ENCODE measurements around the gene DAP.

Gene DAP

DNA sequence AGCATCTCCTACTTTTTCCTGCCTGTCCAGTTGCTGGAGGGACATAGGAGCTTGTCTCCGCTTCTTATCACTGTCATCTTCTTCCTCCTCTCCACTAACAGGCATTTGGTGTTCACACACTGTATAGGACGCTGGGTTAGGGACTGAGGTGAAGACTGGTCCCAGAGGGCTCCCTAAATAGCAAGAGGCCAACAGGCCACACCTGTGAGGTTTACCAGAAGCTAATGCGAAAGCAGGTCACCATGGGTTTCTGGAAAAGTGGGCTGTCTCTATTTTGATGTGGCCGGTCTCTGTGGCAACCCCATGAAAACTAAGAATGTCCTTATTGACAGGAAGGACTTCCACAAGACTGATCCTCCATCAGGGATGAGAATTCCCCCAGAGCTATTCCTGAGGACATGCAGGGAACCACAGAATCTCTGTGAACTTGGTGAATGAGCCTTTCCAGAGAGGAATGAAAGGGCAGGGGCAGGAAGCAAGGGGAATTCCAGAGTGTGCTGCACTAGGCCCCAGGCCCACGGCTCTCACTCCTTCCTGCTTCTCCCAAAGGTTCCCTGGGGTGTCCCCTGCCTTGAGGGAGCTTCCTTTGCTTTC is 61.7 kb downstream of the DAP start:
- no peak for TF ChIP-seq POLR2AphosphoS5 (IDR thresholded peaks at IDR 0.05; ENCODE audit: low read depth, low read length)

DNA sequence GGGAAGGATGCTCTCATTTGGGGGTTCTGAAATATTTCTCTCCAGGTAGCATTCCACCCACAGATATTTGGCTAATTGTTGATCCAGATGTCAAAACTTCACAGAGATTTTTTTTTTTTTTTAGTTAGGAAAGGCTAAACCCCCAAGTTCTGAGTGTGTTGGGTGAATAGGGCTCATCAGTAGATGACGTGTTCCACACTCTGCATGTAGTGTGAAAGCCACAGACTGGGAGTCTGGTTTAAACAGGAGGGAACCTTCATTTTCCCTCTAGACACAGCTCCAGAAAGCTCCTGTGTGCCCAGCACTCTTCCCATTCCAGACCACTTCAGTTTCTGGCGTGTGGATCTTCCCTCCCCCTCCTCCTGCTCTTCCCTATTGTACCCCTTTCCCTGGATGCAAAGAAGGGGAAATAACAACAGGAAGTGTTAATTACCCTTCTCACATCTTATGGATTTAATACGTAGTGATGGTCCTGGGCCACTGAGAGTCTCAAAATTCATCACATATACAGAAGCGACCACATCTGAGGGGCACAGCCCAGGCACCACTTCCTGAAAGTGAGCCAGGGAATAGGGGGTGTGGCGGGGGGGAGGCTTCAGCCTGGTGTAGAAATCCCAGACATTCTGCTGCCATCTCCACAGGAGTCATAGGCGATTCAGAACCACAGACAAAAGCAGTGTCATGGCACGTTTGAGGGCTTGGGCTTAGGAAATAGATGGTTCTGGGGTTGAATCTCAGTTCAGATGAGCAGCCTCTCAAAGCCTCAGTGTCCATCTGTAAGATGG is 65.1 kb downstream of the DAP start:
- TF ChIP-seq TAF1 (IDR thresholded peaks at IDR 0.05; ENCODE audit: borderline replicate concordance, insufficient read depth, low read length): no peak
- TF ChIP-seq SIN3A (IDR thresholded peaks at IDR 0.05; ENCODE audit: borderline replicate concordance, insufficient read depth, low read length): no peak
- TF ChIP-seq, protein P1, sequence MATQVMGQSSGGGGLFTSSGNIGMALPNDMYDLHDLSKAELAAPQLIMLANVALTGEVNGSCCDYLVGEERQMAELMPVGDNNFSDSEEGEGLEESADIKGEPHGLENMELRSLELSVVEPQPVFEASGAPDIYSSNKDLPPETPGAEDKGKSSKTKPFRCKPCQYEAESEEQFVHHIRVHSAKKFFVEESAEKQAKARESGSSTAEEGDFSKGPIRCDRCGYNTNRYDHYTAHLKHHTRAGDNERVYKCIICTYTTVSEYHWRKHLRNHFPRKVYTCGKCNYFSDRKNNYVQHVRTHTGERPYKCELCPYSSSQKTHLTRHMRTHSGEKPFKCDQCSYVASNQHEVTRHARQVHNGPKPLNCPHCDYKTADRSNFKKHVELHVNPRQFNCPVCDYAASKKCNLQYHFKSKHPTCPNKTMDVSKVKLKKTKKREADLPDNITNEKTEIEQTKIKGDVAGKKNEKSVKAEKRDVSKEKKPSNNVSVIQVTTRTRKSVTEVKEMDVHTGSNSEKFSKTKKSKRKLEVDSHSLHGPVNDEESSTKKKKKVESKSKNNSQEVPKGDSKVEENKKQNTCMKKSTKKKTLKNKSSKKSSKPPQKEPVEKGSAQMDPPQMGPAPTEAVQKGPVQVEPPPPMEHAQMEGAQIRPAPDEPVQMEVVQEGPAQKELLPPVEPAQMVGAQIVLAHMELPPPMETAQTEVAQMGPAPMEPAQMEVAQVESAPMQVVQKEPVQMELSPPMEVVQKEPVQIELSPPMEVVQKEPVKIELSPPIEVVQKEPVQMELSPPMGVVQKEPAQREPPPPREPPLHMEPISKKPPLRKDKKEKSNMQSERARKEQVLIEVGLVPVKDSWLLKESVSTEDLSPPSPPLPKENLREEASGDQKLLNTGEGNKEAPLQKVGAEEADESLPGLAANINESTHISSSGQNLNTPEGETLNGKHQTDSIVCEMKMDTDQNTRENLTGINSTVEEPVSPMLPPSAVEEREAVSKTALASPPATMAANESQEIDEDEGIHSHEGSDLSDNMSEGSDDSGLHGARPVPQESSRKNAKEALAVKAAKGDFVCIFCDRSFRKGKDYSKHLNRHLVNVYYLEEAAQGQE (IDR thresholded peaks at IDR 0.05; ENCODE audit: insufficient read depth in 1 of 2, low read depth in 2 of 2, low read length in 2 of 2): no peak
- TF ChIP-seq FOXP2 (optimal IDR thresholded peaks at IDR 0.05; ENCODE audit: borderline replicate concordance, extremely low read depth, extremely low read length, insufficient read depth): no peak
- TF ChIP-seq POLR2AphosphoS5 (IDR thresholded peaks at IDR 0.05; ENCODE audit: low read depth, low read length): no peak

DNA sequence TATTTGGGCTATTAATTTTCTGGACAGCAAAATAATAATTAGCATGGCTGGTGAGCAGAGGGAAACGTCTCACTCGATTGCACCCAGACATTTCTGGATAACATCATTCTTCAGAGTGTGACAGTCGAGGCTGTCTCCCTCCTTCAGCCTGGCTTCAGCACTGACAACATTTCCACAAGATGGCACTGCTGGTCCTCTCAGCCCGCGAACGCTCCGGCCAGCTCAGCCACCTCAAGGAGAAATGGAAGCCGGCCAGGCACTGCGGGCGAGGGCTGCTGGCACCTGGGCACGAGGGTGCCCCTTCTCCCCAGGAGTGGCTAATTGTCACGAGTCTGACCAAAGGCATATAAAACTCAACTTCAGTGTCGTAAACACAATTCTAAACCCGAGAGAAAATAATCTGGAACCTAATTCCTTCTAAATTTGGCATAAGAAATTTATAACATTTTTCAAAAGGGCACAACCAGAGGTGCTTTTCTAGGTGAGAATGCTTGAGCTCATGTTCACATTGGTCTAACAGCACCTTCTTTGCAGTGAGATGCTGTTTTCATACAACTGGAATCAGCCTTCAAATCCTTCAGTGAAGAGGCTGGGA is 65.9 kb downstream of the DAP start:
- TF ChIP-seq, protein P1 (IDR thresholded peaks at IDR 0.05; ENCODE audit: insufficient read depth in 1 of 2, low read depth in 2 of 2, low read length in 2 of 2): no peak
- TF ChIP-seq POLR2AphosphoS5 (IDR thresholded peaks at IDR 0.05; ENCODE audit: low read depth, low read length) (no peak), FOXP2 (optimal IDR thresholded peaks at IDR 0.05; ENCODE audit: borderline replicate concordance, extremely low read depth, extremely low read length, insufficient read depth) (no peak), TAF1 (IDR thresholded peaks at IDR 0.05; ENCODE audit: borderline replicate concordance, insufficient read depth, low read length) (no peak), SIN3A (IDR thresholded peaks at IDR 0.05; ENCODE audit: borderline replicate concordance, insufficient read depth, low read length) (no peak)

DNA sequence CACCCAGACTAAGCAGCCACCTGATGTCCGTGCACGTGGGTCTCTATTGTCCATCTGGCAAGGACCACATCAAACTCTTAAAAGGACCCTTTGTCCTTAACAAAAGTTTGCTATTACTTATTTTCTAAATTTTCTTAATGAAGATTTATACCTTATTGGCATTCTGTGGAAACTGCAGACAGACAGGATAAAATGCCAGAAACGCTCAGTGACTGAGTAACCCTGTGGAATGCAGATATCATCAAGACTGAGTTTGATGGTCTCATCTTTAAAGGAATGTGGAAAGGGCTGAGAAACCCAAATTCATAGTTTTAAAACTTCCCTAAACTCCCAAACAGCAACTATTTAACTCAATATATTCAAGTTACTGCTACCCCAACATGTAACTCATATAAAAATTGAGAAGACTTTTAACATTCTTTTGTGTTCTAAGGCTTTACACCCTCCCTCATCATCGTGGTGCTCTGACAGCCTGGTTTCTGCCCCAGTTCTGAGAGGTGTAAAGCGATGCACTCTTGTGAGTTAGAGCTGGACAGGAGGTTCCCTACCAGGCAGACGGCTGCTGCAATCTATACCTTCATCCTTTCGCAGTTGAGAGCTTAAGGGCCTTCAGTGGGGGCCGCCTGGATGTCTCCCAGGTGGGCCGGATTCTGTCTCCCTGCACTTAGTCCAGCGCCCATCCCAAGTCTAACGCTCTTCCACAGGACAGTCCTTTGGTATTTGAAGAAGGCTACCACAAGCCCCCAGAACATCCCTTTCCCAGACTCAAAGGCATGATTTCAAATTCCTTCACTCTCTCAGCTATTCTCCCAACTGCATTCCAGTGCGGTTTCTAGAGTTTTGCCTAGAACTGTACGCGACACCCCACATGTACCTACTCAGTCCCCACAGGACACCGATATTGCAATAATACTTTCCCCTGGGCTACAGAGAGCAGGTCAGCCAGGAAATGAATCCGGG is 68.9 kb downstream of the DAP start:
- no peak for TF ChIP-seq POLR2AphosphoS5 (IDR thresholded peaks at IDR 0.05; ENCODE audit: low read depth, low read length)

DNA sequence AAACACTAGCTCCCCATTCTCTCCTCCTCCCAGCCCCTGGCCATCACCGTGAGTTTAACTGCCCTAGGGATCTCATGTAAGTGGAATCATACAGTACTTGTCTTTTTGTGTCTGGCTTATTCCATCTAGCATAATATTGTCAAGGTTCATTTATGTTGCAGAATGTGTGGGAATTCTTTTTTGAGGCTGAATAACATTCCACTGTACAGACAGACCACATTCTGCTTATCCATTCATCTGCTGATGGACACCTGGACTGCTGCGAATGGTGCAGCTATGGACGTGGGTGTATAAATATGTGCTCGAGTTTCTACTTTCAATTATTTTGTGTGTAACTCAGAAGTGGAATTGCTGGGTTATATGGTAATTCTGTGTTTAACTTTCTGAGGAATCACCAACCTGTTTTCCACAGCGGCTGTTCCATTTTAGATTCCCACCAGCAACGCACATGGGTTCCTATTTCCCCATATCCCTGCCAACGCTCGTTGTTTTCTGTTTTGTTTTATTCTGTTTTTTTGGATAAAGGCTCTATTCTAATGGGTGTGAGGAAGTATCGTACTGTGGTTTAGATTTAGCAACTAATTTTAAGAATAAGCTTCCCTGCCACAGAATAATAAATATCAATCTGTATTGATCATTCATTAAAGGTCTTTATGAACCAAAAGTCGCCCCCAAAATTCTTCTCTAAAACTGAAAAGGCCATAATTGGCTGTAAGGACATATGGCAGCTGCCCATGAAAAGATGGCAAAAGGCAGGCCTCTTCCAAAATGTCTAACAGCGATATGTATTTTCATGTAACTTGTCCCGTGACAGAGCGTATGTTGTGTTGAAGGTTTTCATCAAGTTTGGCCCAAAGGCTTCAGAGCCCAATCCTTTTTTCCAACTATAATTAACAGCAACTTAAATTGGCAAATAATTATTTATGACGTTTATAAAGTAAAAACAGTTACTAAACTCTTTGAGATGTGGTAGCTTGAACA is 70.3 kb downstream of the DAP start:
- TF ChIP-seq TAF1 (IDR thresholded peaks at IDR 0.05; ENCODE audit: borderline replicate concordance, insufficient read depth, low read length) (no peak), FOXP2 (optimal IDR thresholded peaks at IDR 0.05; ENCODE audit: borderline replicate concordance, extremely low read depth, extremely low read length, insufficient read depth) (no peak), SIN3A (IDR thresholded peaks at IDR 0.05; ENCODE audit: borderline replicate concordance, insufficient read depth, low read length) (no peak)

DNA sequence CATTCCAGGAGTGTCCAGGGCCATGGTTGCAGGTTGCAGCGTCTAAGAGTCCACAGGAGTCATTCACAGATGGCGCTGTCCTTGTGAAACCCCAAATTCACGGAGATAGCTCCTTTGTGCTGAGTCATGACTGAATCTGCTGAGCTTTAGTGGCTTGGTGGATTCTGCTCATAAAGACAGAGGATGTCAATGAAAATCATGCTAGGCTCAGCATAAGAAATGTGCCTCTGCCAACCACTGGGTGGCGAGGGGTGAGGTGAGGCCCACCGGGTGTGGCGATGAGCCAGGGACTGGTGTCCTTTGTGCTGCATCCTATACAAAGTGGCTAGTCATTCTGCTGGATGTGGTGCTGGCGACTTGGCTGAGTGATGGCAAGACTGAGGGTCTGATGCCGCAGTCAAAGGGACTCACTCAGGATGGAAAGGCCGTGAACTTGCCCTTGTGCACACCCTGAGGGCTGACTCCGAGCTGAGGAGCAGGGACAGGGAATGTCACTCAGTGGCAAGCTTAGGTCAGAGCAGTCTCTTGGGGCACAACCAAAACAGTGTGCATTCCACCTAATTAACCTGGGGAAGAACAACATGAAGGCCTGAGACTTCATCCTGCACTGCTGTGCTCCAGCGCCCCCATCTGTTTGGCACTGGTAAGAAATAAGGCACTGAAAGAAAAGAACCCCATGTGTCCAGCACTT is 71.5 kb downstream of the DAP start:
- TF ChIP-seq FOXP2 (optimal IDR thresholded peaks at IDR 0.05; ENCODE audit: borderline replicate concordance, extremely low read depth, extremely low read length, insufficient read depth) (no peak), POLR2AphosphoS5 (IDR thresholded peaks at IDR 0.05; ENCODE audit: low read depth, low read length) (no peak), TAF1 (IDR thresholded peaks at IDR 0.05; ENCODE audit: borderline replicate concordance, insufficient read depth, low read length) (no peak), SIN3A (IDR thresholded peaks at IDR 0.05; ENCODE audit: borderline replicate concordance, insufficient read depth, low read length) (no peak)
- TF ChIP-seq, protein P1 (IDR thresholded peaks at IDR 0.05; ENCODE audit: insufficient read depth in 1 of 2, low read depth in 2 of 2, low read length in 2 of 2): no peak
